T-helper 9 cell (primary cell): ENCODE measurements around the gene GPS1.

Source experiments
- DNase-seq: peaks from one replicate; pipeline ENCODE4 v3.0.0-alpha.2; 2020

Gene GPS1

DNA sequence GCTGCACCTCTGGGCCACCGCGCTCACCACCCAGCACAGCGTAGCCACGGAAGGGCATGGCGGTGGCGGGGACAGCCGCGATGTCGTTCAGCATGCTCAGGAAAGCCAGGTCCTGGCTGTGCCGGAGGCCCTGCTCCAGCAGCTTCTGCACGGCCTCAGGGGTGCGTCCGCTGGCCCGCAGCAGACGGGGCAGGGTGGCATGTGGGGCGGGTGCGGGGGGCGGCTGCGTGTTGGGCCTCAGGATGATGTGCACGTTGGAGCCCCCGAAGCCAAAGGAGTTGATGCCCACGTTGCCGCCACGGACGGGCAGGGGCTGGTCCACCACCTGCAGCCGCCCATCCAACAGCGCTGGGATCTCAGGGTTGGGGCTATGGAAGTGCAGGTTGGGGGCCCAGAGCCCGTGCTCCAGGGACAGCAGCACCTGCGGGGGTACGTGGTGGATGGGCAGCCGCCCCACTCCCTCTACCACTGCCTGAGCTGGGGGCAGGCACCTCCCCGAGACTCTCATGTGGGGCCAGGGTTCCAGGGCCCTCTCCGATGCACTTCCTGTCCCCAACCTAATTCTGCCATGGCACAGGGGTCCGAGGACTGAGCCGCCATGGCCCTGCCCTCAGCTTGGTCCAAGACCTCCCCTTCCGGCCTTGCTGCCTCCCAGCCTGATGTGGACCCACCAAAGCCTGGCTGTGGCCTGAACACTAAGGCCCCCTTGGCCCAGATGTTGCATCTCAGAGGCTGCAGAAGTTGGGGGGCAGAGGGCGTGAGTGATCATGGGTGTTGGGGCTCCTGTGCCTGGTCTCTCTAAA, 39.8 kb downstream of the GPS1 start:
- DNase-seq: no peak

DNA sequence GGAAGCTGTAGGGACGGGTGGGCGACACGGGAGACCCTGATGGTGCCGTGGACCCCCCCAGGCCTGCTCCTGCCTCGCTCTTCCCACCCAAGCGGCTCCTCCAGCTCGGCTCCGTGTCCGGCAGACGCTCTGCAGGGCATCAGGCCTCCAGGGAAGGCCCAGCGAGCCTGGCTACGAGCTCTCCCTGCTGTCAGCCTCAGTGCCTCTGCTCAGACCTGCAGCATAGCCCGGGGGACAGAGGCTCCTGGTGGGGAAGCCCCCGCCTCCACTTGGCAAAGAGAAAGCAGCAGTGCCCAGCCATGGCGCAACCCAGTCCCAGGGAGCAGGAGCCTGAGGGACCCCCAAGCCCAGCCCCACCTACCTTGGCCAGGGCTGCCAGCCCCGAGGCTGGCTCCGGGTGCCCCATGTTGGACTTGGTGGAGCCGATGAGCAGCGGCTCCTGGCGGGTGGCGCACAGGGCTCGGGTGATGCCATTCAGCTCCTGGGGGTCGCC, 40.4 kb downstream of the GPS1 start:
- no peak for DNase-seq

GRCh38 chr17:82092628-82092994, 40.9 kb downstream of the GPS1 start:
- DNase-seq: no peak

DNA sequence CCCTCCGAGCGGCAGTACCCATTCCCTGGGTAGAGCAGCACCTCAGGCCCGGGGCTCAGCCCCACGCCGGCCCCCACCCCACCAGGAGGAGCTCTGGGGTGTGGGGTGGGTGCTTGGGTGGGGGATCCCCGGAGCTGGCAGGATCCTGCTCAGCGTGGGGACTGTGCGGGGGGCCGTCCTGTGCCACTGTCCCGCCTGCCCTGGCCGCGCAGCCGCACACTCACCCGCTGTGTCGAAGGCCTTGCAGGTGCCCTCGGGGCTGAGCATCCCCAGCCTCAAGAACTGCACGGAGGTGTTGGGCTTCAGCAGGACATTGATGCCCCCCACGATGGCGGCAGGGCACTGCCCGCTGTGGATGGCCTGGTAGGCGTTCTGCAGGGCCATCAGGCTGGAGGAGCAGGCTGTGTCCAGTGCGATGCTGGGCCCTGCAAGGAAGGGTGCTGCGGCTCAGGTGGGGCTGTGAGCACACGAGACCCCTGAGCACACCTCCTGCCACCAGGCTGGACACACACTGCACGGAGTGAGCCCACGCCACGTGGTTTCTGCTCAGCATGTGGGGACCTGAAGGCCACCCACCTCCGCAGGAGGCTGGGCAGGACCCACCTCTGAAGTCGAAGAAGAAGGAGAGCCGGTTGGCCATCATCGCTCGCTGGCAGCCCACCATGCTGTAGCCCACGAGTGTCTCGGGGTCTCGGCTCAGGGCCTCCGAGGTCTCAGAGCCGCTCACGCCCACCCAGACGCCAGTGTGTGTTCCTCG, 41.5 kb downstream of the GPS1 start:
- DNase-seq: no peak

- no peak for DNase-seq
Observed at GRCh38 chr17:82094931-82095776, 43.5 kb downstream of the GPS1 start.

- DNase-seq: no peak
Observed at GRCh38 chr17:82095777-82096708, 44.3 kb downstream of the GPS1 start.

- no peak for DNase-seq
Observed at GRCh38 chr17:82096709-82097183, 45.0 kb downstream of the GPS1 start.

- no peak for DNase-seq
Observed at GRCh38 chr17:82097184-82097918, 45.7 kb downstream of the GPS1 start.

GRCh38 chr17:82097919-82098168, 46.1 kb downstream of the GPS1 start:
- DNase-seq: no peak

DNA sequence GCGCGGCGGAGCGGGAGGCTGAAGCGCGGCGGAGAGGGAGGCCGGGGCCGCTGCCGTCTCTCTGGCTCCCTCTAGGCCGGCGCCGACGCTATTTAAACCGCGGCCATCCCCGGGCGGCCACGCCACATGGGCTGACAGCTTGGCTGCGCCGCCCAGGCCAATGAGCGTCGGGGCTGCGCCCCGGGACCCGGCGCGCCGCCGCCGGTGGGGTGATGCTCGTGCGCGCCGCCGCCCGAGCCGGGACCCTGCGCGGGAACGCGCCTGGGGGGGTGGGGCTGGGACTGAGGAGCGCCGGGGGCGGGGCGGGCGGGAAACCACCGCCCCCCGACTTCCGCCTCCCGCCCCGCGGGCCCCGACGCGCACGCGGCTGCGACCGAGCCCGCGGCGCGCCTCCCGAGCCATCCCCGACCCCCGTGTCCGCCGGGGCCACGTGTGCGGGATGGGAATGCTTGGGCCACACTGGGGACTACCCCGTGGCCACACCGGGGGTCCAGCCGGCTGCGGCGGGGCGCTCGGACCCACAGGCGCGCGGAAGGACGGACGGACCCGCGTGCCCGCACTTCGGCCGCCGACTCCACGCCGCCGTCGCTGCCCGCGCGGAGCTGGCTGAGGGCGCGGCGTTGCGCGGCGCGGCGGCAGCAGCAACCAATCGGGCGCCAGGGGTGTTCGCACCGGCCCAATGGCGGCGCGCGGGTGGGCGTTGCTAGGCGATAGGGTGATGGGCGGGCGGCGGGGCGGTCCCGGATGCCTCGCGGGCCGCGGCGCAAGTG, 46.7 kb downstream of the GPS1 start, which contains the start of gene FASN:
Gene FASN, minus strand, starts transcription at position 68 of the 770 bp plus-strand sequence. CDS start 1,791 bp downstream, outside the sequence.
- DNase-seq: peak; percentile 86

GRCh38 chr17:82098939-82099763, 47.5 kb downstream of the GPS1 start:
- peak; percentile 18 for DNase-seq

- DNase-seq: no peak
Observed at GRCh38 chr17:82100502-82101298, 49.0 kb downstream of the GPS1 start.

DNA sequence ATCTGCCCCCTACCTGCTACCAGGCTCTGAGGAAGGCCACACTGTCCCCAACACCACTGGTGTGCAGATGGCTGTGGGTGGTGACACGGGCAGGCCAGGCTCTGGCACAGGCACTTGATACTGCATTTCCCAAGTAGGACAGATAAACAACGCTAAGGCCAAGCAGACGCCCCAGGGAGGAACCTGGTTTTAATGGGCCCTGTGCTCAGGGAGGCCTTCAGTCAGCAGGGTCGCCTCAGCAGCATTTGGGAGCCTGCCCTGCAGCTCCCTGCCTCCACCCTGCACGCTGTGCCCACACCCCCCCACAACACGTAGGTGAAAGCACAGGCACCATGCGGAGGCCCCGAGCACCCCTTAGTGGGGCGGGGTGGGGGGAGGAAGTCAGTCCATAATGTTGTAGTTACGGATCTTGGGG, 49.6 kb downstream of the GPS1 start:
- DNase-seq: no peak

DNA sequence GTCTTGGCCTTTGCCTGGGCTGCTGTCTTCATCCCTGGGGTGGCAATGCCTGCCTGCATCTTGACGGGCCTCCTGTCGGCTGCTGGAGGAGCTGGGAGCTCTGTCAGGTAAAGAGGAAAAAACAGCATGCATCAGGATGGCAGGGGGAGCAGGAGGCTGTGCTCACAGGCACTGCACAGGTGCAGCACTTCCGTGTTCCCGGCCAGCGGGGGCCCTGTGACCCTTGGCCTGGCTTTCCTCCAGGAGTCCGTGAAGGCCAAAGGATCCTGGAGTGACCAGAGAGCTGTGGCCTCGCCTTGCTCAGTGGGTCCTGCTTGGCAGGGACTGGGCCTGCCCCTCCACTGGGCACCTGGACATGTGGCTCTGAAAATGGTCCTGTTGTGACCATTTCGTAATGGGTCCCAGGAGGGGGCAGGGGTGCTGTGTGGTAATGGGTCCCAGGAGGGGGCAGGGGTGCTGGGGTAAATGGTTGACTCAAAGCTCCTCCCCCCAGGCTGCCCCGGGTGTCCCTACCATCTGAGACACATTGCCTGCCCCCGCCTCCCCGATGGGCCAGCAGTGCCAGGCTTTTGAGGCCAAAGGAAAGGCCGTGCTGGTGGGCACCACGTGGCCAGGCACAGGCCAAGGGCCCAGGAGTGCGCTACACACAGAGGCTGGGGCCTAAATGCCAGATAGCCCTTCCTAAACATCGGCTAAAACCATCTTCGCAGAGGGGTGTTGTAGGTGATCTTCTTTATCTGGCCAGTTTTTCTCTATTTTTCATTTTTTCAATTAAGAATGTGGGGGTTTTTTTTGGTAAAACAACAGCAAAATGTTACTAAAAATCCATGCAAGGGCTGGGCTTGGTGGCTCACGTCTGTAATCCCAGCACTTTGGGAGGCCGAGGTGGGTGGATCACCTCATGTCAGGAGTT, 50.3 kb downstream of the GPS1 start:
- no peak for DNase-seq

DNA sequence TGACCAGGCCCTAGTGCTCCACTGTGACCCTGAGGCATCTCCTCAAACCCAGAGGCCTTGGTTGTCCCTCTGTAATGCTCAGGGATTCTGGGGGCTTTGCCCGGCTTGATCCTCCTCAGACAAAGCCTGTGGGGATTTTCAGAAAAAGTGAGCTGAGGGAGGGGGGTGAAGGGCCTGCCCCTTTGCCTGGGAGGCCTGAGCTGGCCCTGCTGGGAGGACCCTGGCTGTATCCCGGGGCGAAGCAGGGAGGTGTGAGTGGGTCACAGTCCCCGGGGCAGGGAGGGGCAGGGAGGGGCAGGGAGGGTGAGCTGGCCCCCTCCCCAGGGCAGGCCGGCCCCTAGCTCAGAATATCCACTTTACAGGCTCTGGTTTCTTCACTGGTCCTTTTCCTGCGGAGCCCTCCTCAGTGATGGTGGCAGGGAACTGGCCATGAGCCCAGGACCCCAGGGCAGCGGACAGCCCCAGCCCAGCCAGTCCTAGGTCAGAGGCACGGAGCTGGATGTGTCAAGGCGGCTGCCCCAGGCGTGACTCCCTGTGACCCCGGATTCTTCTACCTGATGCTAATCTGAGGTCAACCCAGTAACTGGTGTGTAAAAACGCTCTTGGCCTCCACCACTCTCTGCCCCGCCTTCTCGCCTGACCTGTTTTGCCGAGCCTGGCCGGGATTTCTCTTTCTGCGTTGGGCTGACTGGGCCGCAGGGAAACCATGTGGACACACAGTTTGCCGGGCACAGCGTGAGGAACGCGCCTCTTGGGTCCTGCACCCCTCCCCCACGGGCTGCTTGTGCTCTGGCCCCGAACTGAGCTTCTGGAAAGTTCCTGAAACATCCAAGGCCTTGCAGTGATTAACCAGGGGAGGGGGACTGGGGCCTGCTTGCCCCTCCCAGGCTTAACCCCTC, 52.1 kb downstream of the GPS1 start:
- DNase-seq: no peak

DNA sequence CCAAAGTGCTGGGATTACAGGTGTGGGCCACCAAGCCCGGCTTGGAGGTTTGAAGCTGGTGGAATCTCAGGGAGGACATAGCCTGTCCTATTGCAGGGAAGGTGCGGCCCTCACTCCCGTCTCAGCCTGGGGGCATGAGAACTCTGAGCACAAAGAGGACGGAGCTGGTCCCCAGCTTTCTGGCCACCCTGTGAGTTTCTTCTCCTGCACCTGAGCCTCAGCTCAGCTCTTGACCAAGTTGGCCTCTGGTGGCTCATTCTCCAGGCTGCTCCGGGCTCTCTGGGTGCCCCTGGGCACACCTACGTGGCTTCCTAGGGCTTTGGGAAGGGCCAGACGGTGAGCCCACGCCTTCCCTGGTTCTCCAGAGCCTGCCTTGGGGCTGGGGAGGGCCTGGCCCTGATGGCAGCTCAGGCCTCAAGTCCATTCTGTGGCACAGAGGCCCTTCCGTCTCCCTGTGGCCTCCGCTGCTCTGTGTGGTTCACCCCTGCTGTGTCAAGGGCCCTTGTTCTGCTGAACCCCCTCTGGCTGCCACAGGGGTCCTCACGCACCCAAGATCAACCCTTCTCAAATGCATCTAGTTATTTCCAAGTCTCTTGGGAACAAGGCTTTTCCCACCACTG, 53.2 kb downstream of the GPS1 start:
- DNase-seq: no peak
